Measurements from ENCODE around the gene HNF1B.

HNF1B gene

DNA sequence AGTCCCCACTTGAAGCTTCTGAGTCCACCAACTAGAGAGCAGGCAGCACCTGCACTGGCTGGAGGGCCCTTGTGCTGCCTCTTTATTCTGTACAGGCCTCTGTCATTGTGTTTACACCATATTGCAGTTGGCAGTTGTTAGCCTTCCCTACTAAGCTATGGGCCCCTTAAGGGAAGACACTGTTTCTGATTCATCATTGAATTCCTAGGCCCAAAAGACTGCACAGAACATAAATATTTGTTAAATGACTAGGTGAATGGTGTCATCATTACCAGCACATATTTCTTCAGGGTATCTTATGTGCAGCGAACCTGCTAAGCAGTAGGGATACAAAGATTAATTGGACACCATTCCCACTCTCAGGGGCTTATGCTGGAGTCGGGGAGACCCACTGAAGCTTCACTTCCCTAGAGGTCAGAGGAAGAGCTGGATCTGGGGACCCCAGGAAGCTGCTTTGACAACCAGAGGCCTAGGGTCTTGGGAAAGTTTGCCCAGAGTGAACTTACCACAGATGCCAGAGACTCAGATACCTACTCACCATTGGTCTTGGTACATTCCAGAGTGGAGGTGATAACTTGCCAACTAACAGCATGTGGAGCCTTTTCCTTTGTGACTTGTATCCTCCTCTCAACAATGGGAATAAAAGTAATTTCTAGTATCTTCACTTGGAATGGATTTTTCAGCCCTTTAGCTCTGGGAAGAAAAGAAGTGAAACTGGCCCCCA is 72.9 kb downstream of the HNF1B start:
- no peak for DNase-seq
- no peaks in the 10 kb centered on the region for H3K9me3 ChIP-seq (ENCODE audit: control extremely low read depth in 1 of 5, control insufficient read depth in 4 of 5, insufficient read depth in 2 of 5, low read depth in 1 of 5, low read length in 4 of 5)
- no peak overlapping the region for H3K4me3 ChIP-seq (ENCODE audit: control insufficient read depth in 1 of 7, extremely low read depth in 1 of 7, insufficient read depth in 4 of 7, low read depth in 2 of 7, low read length in 6 of 7)
- no peaks in the 10 kb centered on the region for H3K27me3 ChIP-seq (replicated peaks in 2 of 5; ENCODE audit: control insufficient read depth in 4 of 5, insufficient read depth in 5 of 5, low read length in 4 of 5)
- H3K36me3 ChIP-seq (ENCODE audit: control insufficient read depth in 4 of 4, insufficient read depth in 4 of 4, low read length in 3 of 4): no peaks in the 10 kb centered on the region
- POLR2A ChIA-PET: no interaction called here
- CTCF ChIA-PET: interaction anchor here (0.6 to 1.5 kb wide), 3 partner anchors 9 to 324 kb away, joined by 4 to 5 read pairs (median 4); no protein-coding TSS in a partner anchor
- H3K27ac ChIP-seq (ENCODE audit: insufficient read depth in 1 of 2, low read depth in 1 of 2, low read length in 2 of 2, poor library complexity in 1 of 2, severe bottlenecking in 2 of 2): no peak overlapping the region
- H3K4me1 ChIP-seq (ENCODE audit: control extremely low read depth in 1 of 4, control insufficient read depth in 4 of 4, insufficient read depth in 4 of 4, low read length in 3 of 4): peaks cover 10 to 22% (median 17%) of the 10 kb centered on the region in 4 experiments
- 100% methylated on average over 2 of the region's 2 CpGs for WGBS (ENCODE audit: insufficient coverage)

DNA sequence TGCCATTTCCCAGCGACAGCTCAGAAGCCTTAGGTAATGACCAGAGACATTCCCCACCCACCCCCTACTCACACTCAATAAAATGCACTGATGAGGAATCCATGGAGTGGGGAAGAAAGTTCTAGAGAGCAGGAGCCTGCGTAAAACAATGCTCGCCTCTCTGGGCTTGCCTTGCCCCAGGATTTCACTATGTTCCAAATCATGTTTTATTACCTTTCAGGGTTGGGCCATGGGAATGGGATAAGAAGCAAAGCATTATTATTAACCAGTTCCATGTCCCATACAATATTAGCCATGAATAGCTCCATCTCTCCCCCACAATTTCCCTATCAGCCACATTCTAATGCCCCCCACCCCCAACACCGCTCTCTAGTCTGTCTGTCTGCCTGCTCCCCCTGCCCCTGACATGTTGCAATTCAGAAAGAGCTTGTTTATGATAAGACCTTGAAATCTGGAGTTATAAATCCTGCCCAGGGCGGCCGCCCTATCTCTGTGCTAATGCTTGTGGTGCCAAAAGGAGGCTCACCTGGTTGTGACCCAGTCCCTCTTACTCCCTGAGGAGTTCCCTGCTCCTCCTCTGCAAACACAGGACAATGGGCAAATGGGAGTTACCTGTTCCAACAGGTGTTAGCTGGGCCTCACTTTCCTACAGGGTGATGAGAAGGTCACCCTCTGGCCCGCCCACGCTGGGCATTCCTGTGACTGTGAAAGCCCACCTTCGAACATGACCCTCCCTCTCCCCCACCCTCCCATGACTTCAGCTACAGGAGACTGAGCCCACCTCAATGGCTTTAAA is 73.6 kb downstream of the HNF1B start:
- H3K4me1 ChIP-seq (ENCODE audit: control extremely low read depth in 1 of 4, control insufficient read depth in 4 of 4, insufficient read depth in 4 of 4, low read length in 3 of 4): peaks cover 5 to 14% (median 10%) of the 10 kb centered on the region in 4 experiments
- H3K9me3 ChIP-seq (ENCODE audit: control extremely low read depth in 1 of 5, control insufficient read depth in 4 of 5, insufficient read depth in 2 of 5, low read depth in 1 of 5, low read length in 4 of 5): no peaks in the 10 kb centered on the region
- H3K27ac ChIP-seq (ENCODE audit: insufficient read depth in 1 of 2, low read depth in 1 of 2, low read length in 2 of 2, poor library complexity in 1 of 2, severe bottlenecking in 2 of 2): no peak overlapping the region
- H3K36me3 ChIP-seq (ENCODE audit: control insufficient read depth in 4 of 4, insufficient read depth in 4 of 4, low read length in 3 of 4): no peaks in the 10 kb centered on the region
- ChIA-PET POLR2A (no interaction called here), CTCF (interaction anchor here (0.6 kb wide), 1 partner anchor 324 kb away, joined by 4 read pairs; no protein-coding TSS in a partner anchor)
- H3K4me3 ChIP-seq (ENCODE audit: control insufficient read depth in 1 of 7, extremely low read depth in 1 of 7, insufficient read depth in 4 of 7, low read depth in 2 of 7, low read length in 6 of 7): no peak overlapping the region
- 96% methylated on average over 3 of the region's 9 CpGs for WGBS (ENCODE audit: insufficient coverage)
- H3K27me3 ChIP-seq (replicated peaks in 2 of 5; ENCODE audit: control insufficient read depth in 4 of 5, insufficient read depth in 5 of 5, low read length in 4 of 5): no peaks in the 10 kb centered on the region
- DNase-seq: no peak

DNA sequence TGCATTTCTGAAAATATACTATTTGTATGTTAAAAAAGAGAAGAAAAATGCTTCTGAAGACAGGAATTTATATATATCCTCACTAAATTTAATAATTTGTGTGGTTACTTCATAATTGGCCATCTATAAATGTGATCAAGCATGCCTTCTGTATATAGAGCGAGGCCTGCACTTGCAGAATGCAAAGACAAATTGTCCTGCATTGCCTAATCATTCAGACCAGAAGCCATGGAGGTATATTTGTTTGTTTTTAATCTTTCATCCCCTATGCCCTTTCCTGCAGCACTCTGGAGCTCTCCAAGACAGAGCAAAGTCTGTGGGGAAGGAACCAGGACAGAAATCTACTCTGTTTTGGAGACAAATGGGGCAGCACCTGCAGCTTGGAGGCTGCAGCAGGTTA is 77.8 kb downstream of the HNF1B start:
- CTCF ChIA-PET: interaction anchor here (0.8 kb wide), 1 partner anchor 23 kb away, joined by 3 read pairs; no protein-coding TSS in a partner anchor
- no peaks in the 10 kb centered on the region for H3K36me3 ChIP-seq (ENCODE audit: control insufficient read depth in 4 of 4, insufficient read depth in 4 of 4, low read length in 3 of 4)
- no peak overlapping the region for H3K27ac ChIP-seq (ENCODE audit: insufficient read depth in 1 of 2, low read depth in 1 of 2, low read length in 2 of 2, poor library complexity in 1 of 2, severe bottlenecking in 2 of 2)
- DNase-seq: no peak
- POLR2A ChIA-PET: no interaction called here
- no peaks in the 10 kb centered on the region for H3K4me1 ChIP-seq (ENCODE audit: control extremely low read depth in 1 of 4, control insufficient read depth in 4 of 4, insufficient read depth in 4 of 4, low read length in 3 of 4)
- H3K27me3 ChIP-seq (replicated peaks in 2 of 5; ENCODE audit: control insufficient read depth in 4 of 5, insufficient read depth in 5 of 5, low read length in 4 of 5): peaks cover 0 to 3% (median 0%) of the 10 kb centered on the region in 5 experiments
- H3K4me3 ChIP-seq (ENCODE audit: control insufficient read depth in 1 of 7, extremely low read depth in 1 of 7, insufficient read depth in 4 of 7, low read depth in 2 of 7, low read length in 6 of 7): no peak overlapping the region
- WGBS (ENCODE audit: insufficient coverage): no CpG with 5 or more reads among the region's 1 CpG
- H3K9me3 ChIP-seq (ENCODE audit: control extremely low read depth in 1 of 5, control insufficient read depth in 4 of 5, insufficient read depth in 2 of 5, low read depth in 1 of 5, low read length in 4 of 5): no peaks in the 10 kb centered on the region

DNA sequence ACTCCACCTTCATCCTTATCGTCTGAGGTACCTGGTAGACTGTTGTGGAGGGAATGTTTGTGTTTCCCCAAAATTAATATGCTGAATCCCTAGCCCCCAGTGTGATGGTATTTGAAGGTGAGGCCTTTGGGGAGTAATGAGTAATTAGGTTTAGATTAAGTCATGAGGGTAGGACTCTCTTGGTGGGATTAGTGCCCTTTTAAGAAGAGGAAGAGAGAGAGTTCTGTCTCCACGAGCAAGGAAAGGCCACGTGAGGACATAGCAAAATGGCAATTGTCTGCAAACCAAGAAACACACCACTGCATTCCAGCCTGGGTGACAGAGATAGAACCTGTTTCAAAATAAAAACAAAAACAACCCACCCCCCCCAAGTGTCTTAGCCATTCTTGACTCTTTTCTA is 80.6 kb downstream of the HNF1B start:
- H3K4me1 ChIP-seq (ENCODE audit: control extremely low read depth in 1 of 4, control insufficient read depth in 4 of 4, insufficient read depth in 4 of 4, low read length in 3 of 4): no peaks in the 10 kb centered on the region
- no peak overlapping the region for H3K27ac ChIP-seq (ENCODE audit: insufficient read depth in 1 of 2, low read depth in 1 of 2, low read length in 2 of 2, poor library complexity in 1 of 2, severe bottlenecking in 2 of 2)
- ChIA-PET CTCF (no interaction called here), POLR2A (no interaction called here)
- DNase-seq: no peak
- no peak overlapping the region for H3K4me3 ChIP-seq (ENCODE audit: control insufficient read depth in 1 of 7, extremely low read depth in 1 of 7, insufficient read depth in 4 of 7, low read depth in 2 of 7, low read length in 6 of 7)
- no peaks in the 10 kb centered on the region for H3K9me3 ChIP-seq (ENCODE audit: control extremely low read depth in 1 of 5, control insufficient read depth in 4 of 5, insufficient read depth in 2 of 5, low read depth in 1 of 5, low read length in 4 of 5)
- peaks cover 0 to 3% (median 0%) of the 10 kb centered on the region in 5 experiments for H3K27me3 ChIP-seq (replicated peaks in 2 of 5; ENCODE audit: control insufficient read depth in 4 of 5, insufficient read depth in 5 of 5, low read length in 4 of 5)
- no peaks in the 10 kb centered on the region for H3K36me3 ChIP-seq (ENCODE audit: control insufficient read depth in 4 of 4, insufficient read depth in 4 of 4, low read length in 3 of 4)
- no CpG with 5 or more reads among the region's 3 CpGs for WGBS (ENCODE audit: insufficient coverage)

DNA sequence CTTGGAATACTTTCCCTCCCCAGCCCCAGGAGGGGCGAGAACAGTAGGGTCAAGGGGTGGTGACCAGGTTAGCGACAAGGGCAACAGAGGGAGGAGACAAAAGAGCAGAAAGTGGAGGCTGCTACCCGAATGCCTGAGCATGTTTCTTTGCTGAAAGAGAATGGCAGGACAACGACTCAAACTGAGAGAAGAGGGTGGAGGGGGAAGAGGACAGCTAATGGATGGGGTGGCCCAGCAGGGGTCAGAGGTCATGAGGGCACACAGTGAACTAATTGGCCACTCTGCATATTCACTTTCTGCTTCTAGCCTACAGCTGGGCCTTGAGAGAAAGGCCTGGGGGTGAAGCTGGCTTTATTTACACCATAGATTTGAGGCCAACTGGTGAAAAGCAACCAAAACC is 82.5 kb downstream of the HNF1B start:
- Histone ChIP-seq H3K27me3 (replicated peaks in 2 of 5; ENCODE audit: control insufficient read depth in 4 of 5, insufficient read depth in 5 of 5, low read length in 4 of 5) (peaks cover 0 to 3% (median 0%) of the 10 kb centered on the region in 5 experiments), H3K4me1 (ENCODE audit: control extremely low read depth in 1 of 4, control insufficient read depth in 4 of 4, insufficient read depth in 4 of 4, low read length in 3 of 4) (no peaks in the 10 kb centered on the region), H3K9me3 (ENCODE audit: control extremely low read depth in 1 of 5, control insufficient read depth in 4 of 5, insufficient read depth in 2 of 5, low read depth in 1 of 5, low read length in 4 of 5) (no peaks in the 10 kb centered on the region), H3K4me3 (ENCODE audit: control insufficient read depth in 1 of 7, extremely low read depth in 1 of 7, insufficient read depth in 4 of 7, low read depth in 2 of 7, low read length in 6 of 7) (no peak overlapping the region), H3K27ac (ENCODE audit: insufficient read depth in 1 of 2, low read depth in 1 of 2, low read length in 2 of 2, poor library complexity in 1 of 2, severe bottlenecking in 2 of 2) (no peak overlapping the region), H3K36me3 (ENCODE audit: control insufficient read depth in 4 of 4, insufficient read depth in 4 of 4, low read length in 3 of 4) (no peaks in the 10 kb centered on the region)
- ChIA-PET CTCF (interaction anchor here (1.0 to 1.7 kb wide), 3 partner anchors 10 to 33 kb away, joined by 3 to 5 read pairs (median 4); no protein-coding TSS in a partner anchor), POLR2A (no interaction called here)
- DNase-seq: no peak
- WGBS (ENCODE audit: insufficient coverage): 83% methylated on average over 2 of the region's 4 CpGs

DNA sequence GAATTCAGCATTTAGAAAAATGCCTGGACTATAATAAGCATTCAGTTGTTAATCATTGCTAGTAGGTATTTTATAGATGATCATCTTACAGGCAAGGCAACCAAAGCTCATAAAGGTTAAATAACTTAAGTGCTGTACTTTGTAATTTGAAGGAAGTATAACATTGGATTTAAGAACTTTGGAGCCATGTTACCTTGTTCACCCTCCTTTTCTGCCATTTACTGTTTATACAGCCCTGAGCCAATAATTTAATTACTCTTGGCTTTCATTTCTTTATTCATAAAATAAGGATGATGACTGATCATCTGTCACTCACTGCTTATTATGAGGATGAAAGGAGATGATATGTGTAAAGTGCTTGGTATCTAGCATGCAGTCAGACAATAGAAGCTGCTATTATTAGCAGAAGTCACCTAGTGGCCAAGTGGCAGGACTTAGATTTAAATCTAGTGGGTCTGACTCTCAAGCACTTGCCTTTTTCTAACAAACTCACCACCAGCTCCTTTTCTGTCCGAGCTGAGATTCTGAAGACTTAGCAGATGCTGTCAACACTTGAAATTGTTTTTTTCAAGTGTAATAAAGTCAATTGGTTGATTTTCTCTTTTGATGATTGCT is 83.4 kb downstream of the HNF1B start:
- Histone ChIP-seq H3K9me3 (ENCODE audit: control extremely low read depth in 1 of 5, control insufficient read depth in 4 of 5, insufficient read depth in 2 of 5, low read depth in 1 of 5, low read length in 4 of 5) (no peaks in the 10 kb centered on the region), H3K27me3 (replicated peaks in 2 of 5; ENCODE audit: control insufficient read depth in 4 of 5, insufficient read depth in 5 of 5, low read length in 4 of 5) (peaks cover 0 to 3% (median 0%) of the 10 kb centered on the region in 5 experiments), H3K4me1 (ENCODE audit: control extremely low read depth in 1 of 4, control insufficient read depth in 4 of 4, insufficient read depth in 4 of 4, low read length in 3 of 4) (no peaks in the 10 kb centered on the region), H3K36me3 (ENCODE audit: control insufficient read depth in 4 of 4, insufficient read depth in 4 of 4, low read length in 3 of 4) (no peaks in the 10 kb centered on the region), H3K27ac (ENCODE audit: insufficient read depth in 1 of 2, low read depth in 1 of 2, low read length in 2 of 2, poor library complexity in 1 of 2, severe bottlenecking in 2 of 2) (no peak overlapping the region), H3K4me3 (ENCODE audit: control insufficient read depth in 1 of 7, extremely low read depth in 1 of 7, insufficient read depth in 4 of 7, low read depth in 2 of 7, low read length in 6 of 7) (no peak overlapping the region)
- POLR2A ChIA-PET: no interaction called here
- no CpG with 5 or more reads among the region's 1 CpG for WGBS (ENCODE audit: insufficient coverage)
- CTCF ChIA-PET: interaction anchor here (1.3 to 1.7 kb wide), 2 partner anchors 11 to 34 kb away, joined by 3 to 4 read pairs; no protein-coding TSS in a partner anchor
- no peak for DNase-seq
